GM19025 (cell line): ENCODE data around the gene ABLIM2.
A peak's percentile ranks its signal among the peaks of the same experiment; 100 is the strongest.
"Not testable (repeated sequence)": the region's sequence is repeated elsewhere in the genome, so short reads cannot be mapped to it uniquely, and the experiment has no call there.

Experiments used
- ATAC-seq: cut with Tn5 transposase; IDR thresholded peaks from one replicate; pipeline ENCODE4 v1.9.1; 2021; ENCODE audit warnings: mild to moderate bottlenecking, low read depth, moderate library complexity; ENCODE audit not compliant: unreplicated experiment

ABLIM2 gene

DNA sequence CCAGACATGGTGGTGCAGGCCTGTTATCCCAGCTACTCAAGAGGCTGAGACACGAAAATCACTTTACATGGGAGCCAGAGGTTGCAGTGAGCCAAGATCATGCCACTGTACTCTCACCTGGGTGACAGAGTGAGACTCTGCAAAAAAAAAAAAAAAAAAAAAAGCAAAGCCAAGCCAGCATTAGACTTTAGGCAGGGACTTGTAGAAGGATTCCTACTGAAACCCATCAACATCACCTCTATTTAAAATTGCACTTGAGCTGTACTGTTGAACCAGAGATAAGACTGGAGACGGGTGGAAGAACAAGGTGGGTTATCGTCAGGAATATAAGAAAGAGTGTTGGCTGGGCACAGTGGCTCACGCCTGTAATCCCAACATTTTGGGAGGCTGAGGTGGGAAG, 203.2 kb downstream of the ABLIM2 start:
- no peak for ATAC-seq

- no peak for ATAC-seq
Observed at GRCh38 chr4:7952615-7953014, 206.0 kb downstream of the ABLIM2 start.

DNA sequence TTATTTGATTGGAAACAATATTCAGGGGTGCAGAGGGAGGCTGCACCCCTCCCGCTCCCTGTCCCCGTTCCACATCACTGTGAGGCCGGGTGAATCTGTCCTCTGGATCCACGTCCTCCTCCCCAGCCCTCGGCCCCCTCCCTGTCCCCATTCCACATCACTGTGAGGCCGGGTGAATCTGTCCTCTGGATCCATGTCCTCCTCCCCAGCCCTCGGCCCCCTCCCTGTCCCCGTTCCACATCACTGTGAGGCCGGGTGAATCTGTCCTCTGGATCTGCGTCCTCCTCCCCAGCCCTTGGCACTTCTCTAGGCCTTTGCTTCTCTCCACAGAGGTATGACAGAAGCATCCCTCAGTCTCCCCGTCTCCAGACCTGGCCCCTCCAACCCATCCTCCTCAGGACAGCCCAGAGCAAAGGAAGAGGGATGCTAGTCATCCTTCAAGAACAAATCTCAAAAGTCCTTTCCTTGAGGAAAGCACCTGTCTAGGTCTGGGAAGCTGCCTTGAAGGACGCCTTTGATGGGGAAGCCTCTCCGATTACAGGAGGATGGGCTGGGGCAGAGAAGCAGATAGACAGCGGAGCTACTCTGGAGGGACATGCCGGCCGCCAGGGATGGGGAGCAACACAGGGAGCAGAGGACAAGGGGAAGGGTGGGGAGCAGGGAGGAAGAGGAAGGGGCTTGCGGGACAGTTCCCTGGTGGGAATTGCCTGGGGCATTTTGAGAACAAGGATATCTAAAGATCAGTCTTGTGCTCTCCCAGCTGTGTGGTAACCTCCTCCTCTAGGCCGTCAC, 208.1 kb downstream of the ABLIM2 start:
- no peak for ATAC-seq

DNA sequence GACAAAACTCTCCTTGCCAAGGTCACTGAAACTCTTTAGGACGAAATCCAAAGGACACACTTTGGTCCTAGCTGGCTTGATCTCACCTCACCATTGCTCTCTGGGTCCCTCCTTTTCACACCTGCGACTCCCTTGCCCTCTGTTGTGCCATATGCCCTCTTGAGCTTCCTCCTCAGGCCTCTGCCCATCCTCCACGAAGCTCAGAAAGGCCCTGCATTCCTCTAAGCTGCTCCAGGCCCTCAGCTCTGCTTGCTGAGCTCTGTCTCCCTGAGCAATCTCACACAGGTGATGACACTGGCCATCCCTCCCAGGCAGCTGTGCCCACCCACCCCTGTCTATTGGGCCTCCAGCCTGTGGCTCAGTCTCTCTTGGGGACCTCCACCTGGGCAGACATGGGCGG, 208.9 kb downstream of the ABLIM2 start:
- no peak for ATAC-seq

- ATAC-seq: no peak
Observed at GRCh38 chr4:7947927-7948326, 210.7 kb downstream of the ABLIM2 start.

- ATAC-seq: no peak
Observed at GRCh38 chr4:7945709-7946380, 212.8 kb downstream of the ABLIM2 start.

- no peak for ATAC-seq
Observed at GRCh38 chr4:7944599-7945220, 213.9 kb downstream of the ABLIM2 start.

GRCh38 chr4:7943688-7944087, 214.9 kb downstream of the ABLIM2 start:
- ATAC-seq: not testable (repeated sequence)

DNA sequence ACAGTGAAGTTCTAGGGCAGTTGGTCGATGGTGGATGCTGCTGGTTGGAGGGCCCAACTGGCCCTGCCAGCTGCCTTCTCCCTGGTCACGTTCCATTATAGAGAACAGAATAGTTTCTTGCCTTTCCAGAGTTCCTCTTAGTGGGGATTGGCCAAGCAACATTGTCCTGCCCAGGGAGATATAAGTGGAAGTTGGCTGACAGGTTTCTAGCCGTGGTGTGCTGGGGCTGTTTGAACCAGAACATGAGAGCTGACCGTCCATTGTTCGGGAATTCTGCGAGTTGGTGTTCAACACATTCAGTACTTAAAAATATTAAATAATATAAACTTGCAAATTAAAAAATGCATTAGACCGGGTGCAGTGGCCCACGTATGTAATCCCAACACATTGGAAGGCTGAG, 215.4 kb downstream of the ABLIM2 start:
- ATAC-seq: no peak

GRCh38 chr4:7941965-7942496, 216.6 kb downstream of the ABLIM2 start:
- no peak for ATAC-seq

DNA sequence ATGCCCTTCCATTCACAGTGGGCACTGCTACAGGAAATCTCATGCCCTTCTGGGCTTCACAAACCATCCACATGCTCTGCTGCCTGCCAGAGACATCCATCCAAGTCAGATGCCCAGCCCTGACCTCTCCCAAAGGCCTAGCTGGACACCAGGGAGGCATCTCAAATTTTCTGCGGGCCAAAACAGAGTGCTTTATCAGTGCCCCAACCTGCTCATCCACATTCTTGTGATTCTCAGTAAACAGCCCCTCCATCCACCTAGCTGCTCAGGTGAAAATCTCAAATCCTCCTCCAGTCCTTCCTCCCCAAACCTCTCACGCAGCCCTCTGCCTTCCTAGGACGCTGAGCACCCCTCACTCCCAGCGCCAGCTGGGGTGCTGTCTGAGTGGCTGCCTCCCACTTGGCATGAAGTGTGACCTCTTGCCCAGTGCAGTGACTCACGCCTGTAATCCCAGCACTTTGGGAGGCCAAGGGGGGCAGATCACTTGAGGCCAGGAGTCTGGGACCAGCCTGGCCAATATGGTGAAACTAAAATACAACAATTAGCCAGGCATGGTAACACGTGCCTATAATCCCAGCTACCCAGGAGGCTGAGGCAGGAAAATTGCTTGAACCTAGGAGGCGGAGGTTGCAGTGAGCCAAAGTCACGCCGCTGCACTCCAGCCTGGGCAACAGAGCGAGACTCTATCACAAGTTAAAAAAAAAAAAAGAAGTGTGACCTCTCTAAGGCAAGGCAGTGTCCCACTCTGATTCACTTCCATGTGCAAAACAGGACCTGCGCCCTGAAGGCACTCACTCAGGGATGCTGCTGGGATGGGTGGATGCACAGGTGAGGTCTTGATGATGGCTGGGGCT, 217.3 kb downstream of the ABLIM2 start:
- no peak for ATAC-seq

GRCh38 chr4:7939377-7940108, 219.1 kb downstream of the ABLIM2 start, which contains the start of gene AFAP1:
AFAP1 (minus strand) TSS chr4:7939861; CDS start chr4:7872078, 67,783 bp downstream.
- ATAC-seq: peak; percentile 90

DNA sequence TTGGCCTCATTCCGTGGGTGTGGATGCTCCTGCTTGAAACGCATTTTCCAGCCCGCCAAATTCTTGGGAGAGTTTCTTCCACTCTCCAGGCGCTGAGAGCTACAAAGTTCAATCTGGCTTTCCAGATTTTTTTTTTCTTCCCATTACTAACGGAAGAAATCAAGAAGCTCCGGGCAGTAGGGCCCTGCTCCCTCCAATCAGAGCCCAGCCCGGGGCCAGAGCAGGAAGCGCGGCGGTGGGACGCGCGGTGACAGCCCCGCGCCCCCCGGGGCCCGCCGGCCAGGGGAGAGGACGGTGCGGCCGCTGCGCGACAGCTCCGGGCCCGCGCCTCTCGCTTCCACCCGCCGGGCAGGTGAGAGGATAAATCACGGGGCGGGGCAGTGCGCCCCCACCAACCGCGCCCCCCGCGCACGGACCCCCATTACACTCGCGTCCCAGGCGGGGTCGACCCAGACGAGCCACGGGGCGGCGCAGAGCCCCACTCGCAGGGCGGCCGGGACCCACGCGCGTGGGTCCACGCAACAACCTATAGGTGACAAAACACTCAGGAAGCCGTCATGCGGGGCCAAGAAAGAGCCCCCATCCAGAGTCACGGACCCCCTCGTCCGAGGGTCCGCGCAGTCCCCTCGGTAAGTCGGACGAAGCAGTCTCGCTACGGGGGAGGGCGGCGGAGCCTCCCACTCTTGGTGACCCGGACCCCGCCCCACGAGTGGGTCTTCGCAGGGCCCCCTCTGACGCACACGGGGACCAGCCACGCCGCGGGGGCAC, 219.8 kb downstream of the ABLIM2 start:
- no peak for ATAC-seq

- no peak for ATAC-seq
Observed at GRCh38 chr4:7938266-7938608, 220.4 kb downstream of the ABLIM2 start.

DNA sequence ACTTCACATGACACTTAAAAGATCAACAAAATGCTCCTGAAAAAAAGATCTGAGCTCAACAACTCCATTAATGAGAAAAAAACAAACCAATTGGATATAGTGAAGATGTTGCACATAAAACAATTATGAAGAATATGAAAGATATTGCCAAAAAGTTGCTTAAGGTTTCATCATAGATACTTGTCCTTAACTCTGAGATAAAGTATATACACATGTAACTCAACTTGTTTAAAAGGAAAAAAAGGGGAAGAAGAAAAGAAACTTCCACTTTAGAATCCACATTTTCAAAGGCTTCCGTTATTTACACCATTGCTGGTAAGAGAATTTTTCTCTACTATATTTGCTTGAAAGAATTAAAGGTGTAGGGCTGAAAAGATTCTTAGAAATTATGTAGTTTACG, 221.6 kb downstream of the ABLIM2 start:
- ATAC-seq: no peak

- no peak for ATAC-seq
Observed at GRCh38 chr4:7933651-7934510, 224.7 kb downstream of the ABLIM2 start.

DNA sequence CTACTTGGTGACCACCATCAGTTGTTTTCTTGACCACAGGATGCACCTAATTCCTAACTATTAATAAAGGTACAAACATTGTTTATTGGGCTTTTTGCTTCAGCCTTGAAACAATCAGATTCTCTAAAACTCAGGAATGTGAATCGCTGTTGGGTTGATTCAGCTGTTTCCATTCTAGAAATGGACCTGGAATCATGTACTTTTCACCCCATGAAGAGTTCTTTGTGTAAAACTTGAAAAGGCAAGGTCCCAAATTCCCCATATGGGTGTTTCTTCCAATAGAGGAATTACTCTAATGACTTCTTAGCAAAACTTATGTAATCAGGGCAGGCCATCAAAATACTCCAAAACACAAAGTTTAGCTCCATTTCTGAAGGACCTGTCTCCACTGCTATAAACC, 226.3 kb downstream of the ABLIM2 start:
- no peak for ATAC-seq
